Renal pelvis (tissue), 4 donors: ENCODE results near the gene STMN3. TPM values are rescaled to one million over a fixed set of nuclear protein-coding genes. Genes with fewer than 3 reads are reported as not detected.

Experiments
- DNase-seq: peaks from one replicate; pipeline ENCODE4 v3.0.0-alpha.2; 2013
- polyA plus RNA-seq, 3 donors: library from polyadenylated mRNA; unstranded; fragments of 120-200 nt; gene quantifications; one replicate each; pipeline ENCODE4 v1.2.1, GENCODE V29; 2013; ENCODE audit not compliant: insufficient read length in 3 of 3

The STMN3 gene
- polyA plus RNA-seq, 3 donors: 28.6 to 38.0 (median 32.7) TPM

DNA sequence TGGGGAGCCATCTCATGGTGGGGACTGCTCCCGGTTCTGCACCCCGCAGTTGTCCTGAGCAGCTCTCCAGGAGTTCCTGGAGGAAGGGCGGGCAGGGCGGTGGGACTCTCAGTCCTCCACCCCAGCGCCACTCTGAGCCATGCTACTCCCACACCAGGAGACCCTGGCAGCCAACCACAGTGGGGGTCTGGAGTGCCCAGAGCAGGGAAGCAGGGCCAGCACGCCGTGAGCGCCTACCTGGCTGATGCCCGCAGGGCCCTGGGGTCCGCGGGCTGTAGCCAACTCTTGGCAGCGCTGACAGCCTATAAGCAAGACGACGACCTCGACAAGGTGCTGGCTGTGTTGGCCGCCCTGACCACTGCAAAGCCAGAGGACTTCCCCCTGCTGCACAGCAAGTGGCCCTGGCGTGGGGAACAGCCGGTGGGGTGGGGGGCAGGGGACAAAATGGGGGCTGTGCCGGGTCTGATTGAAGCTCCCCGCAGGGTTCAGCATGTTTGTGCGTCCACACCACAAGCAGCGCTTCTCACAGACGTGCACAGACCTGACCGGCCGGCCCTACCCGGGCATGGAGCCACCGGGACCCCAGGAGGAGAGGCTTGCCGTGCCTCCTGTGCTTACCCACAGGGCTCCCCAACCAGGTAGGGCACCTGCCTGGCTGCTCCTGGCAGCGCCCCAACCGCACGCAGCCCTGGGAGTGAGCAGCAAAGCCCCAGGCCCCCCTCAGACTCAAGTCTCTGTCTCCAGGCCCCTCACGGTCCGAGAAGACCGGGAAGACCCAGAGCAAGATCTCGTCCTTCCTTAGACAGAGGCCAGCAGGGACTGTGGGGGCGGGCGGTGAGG is 41.6 kb upstream of the STMN3 start:
- DNase-seq: no peak

GRCh38 chr20:63693733-63694583 is 40.7 kb upstream of the STMN3 start:
- no peak for DNase-seq

- no peak for DNase-seq
Observed at GRCh38 chr20:63693083-63693732, 40.0 kb upstream of the STMN3 start.

GRCh38 chr20:63692436-63693082 is 39.3 kb upstream of the STMN3 start:
- DNase-seq: no peak

DNA sequence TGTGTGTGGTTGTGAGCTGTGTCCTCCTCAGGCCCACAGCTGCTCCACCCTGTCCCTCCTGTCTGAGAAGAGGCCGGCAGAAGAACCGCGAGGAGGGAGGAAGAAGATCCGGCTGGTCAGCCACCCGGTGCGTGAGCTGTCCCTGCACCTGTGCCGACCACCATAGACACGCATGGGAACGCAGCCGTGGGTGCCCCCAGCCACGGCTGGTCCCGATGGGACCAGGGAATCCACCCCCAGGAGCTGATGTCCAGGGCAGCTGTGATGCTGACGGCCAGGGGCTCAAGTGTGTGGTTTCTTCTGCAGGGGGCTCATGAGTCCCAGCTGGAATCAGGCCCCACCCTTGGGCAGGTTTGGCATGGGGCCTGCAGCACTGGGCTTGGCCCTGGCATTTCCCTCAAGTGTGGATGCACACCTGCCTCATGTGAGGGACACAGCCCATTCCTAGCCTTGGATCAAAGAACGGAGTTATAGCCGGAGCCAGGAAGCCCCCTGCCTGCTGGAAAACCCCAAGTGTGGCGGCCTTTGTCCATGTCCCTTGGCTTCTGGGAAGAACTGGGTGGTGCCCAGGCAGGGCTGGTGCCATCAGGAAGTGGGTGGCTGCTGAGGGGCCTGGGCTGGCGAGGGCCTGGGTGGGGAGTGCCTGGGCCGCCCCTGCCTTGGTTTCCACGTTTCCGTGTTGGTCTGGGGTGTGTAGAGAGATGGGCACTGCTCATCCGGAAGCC is 38.6 kb upstream of the STMN3 start:
- no peak for DNase-seq

DNA sequence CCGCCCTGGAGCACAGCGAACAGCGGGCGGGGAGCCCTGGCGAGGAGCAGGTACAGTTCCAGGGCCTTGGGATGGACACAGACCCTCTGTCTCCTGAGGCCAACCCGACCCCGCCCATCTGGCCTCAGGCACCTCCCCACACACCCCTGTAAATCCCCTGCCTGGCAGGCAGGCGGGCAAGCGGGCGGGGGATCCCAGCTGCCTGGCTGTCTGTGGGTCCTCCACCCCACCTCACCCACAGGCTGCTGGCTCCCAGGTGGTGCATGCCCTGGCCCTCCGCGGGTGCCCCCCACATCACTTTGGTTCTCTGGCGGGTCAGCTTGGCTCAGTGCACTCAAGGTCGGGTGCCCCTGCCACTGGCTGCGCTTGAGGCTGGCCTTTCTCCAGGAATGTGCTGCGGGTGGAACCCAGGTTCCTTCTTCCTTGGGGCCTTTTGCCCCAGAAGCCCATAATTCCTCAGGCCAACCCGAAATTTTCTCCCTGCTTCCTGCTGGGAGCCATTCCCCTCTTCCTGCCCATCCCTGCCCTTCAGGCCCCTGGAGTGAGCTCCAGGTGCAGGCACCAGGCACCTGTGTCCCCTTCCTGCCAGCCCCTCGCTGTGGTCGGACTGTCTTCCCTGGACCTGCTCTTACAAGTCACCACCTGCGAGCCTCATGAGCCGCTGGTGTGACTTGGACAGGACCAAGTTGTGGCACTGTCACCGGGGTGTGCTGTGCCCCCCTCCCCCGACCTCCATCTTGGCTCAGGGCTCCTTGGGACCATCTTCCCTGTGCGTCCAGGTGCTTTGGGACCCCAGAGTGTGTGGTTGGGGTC is 37.9 kb upstream of the STMN3 start:
- DNase-seq: no peak

GRCh38 chr20:63690003-63690897 is 37.0 kb upstream of the STMN3 start:
- DNase-seq: no peak

DNA sequence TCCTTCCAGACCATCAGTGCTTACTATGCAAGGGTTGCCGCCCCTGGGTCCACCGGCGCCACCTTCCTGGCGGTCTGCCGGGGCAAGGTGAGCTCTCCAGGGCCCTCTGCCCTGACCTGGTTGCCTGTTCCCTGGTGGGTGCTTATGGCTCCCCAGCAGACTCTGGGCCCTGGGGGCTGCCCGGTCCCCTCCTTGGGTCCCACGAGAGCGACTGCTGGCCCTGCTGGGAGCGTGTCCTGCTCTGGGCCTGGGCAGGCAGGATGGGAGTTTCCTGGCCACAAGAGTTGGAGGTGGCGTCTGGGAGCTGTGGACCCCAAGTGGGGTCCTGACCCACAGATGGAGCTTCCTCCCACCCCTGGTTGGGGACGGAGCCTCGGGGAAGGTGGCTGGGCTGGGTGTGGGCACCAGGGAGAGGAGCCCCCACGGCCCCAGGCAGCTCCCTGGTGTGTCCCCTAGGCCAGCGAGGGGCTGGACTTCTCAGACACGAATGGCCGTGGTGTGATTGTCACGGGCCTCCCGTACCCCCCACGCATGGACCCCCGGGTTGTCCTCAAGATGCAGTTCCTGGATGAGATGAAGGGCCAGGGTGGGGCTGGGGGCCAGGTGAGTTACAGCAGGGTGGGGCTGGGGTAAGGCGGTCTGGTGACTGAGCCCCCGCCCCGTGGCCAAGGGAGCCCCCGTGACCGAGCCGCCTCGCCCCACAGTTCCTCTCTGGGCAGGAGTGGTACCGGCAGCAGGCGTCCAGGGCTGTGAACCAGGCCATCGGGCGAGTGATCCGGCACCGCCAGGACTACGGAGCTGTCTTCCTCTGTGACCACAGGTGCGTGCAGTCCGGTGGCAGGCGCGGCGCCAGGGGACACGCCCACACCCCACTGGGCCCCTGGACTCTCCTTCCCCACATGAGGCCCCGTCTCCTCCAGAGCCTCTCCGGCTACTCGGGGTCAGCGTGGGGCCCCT is 36.1 kb upstream of the STMN3 start:
- no peak for DNase-seq

DNA sequence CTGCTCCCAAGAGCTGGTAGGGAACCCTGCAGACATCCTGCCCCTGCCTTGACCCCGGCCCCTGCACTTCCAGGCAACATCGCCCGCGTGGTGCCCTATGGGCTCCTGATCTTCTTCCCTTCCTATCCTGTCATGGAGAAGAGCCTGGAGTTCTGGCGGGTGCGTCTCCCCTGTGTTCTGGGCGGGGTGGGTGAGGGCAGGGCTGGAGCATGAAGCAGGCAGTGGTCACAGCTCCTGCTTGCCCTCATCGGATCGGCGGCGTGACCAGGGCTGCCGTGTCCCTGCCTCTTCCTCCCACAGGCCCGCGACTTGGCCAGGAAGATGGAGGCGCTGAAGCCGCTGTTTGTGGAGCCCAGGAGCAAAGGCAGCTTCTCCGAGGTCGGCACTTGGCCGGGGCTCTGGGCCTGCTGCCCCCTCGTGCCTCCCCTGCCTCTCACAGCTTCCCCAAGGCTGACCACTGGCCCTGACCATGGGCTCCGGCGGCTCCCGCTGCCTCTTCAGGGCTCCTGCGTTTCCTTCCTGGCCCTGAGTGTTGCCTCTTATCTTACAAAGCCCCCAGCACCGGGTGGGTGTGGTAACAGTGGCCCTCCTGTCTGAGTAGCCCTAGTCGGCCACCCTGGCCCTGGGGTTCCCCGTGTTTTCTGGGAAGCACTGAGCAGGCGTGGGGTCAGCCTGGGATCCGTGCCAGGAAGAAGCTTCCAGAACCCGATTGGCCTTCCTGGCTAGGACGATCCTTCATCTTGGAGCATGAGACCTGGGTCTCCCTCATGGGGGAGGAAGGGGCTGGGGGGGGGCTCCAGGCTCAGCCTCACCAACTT is 35.2 kb upstream of the STMN3 start:
- DNase-seq: no peak

GRCh38 chr20:63687419-63688178 is 34.4 kb upstream of the STMN3 start:
- no peak for DNase-seq

DNA sequence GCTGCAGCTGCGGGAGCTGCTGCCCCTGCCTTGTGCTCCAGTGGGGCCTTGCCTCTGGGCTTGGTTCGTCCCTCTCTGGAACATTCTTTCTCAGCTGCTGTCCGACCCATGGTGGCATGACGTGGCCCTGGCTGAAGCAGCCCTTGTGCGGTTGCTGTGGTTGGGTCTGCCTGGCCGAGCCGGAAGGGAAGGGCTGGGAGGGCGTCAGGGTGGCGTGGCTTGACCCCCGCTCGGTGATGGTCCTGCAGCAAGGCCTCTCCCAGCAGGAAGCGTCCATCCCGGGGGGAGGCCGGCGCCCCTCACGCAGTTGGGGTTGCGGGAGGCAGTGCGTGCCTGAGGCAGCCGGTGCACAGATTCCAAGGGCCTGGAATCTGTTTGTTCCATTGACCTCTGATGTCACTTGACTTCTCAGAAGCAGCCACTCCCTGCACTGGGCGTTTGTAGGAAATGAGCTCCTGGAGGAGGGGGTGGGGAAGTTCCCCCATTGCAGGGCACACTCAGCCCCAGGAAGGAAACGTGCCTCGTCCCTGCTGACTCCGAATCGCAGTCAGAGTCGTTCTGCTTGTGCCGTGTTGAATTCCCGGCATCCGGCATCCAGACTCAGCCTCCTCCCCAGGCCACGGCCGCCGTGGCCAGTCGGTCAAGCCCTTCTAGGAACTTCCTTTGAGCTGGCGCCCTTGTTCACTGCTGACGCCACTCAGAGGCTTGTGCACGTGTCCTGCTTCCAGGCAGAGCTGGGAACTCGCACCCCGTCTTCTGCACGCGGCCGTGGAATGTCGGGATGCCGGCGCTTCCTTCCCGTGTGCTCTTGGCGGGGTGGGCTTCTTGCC is 33.5 kb upstream of the STMN3 start:
- peak; percentile 45 for DNase-seq

DNA sequence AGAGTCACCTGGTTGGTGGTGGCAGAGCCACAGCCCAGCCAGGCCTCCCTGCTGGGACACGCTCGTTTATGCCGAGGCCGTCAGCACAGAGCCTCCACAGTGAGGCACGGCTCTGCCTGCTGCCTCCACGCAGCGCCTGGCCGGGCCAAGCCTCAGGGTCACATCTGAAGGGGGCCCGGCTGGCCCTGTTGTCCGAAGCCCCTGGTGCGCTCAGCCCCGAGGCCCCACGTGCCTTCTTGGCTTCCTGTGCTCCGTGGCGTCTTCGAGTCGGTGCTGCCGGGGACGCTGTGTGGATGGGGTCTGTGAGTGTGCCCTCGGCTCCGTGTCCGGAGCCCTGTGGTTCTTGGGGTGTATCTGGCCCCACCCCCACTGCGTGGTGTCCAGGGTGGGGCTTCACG is 32.9 kb upstream of the STMN3 start:
- DNase-seq: no peak

DNA sequence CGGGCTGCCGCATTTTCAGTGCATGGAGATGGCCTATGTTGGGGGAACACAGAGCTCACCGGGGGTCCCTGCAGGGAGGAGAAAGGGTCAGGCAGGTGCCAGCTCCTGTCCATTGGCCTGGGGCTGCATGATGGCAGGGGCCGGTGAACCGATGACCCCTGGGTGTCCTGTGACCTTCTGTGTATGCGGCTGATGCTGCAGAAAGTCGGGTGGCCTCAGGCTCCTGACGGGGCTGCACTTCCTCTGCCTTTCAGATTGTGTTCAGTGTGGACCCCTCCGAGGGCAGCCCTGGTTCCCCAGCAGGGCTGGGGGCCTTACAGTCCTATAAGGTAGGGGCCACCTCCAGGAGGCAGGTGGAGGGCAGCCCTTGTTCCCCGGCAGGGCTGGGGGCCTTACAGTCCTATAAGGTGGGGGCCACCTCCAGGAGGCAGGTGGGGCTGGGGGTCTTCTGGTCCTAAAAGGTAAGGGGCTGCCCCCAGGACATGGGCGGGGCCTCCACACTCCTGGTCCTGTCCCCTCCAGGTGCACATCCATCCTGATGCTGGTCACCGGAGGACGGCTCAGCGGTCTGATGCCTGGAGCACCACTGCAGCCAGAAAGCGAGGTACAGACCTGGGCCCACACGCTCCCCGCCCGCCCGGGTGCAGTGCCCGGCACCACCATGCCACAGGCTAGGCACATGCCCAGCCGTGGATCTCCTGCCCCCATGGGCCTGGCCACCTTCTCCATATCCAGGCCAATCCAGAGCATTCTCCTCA is 32.2 kb upstream of the STMN3 start:
- DNase-seq: no peak

GRCh38 chr20:63682384-63683139 is 29.3 kb upstream of the STMN3 start:
- no peak for DNase-seq
